GM19328 (cell line): ENCODE measurements around the gene SGTB.

ENCODE experiments used
- ATAC-seq: cut with Tn5 transposase; IDR thresholded peaks from one replicate; pipeline ENCODE4 v1.9.1; 2021; ENCODE audit warnings: mild to moderate bottlenecking, moderate library complexity; ENCODE audit not compliant: unreplicated experiment

The SGTB gene, protein sequence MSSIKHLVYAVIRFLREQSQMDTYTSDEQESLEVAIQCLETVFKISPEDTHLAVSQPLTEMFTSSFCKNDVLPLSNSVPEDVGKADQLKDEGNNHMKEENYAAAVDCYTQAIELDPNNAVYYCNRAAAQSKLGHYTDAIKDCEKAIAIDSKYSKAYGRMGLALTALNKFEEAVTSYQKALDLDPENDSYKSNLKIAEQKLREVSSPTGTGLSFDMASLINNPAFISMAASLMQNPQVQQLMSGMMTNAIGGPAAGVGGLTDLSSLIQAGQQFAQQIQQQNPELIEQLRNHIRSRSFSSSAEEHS

DNA sequence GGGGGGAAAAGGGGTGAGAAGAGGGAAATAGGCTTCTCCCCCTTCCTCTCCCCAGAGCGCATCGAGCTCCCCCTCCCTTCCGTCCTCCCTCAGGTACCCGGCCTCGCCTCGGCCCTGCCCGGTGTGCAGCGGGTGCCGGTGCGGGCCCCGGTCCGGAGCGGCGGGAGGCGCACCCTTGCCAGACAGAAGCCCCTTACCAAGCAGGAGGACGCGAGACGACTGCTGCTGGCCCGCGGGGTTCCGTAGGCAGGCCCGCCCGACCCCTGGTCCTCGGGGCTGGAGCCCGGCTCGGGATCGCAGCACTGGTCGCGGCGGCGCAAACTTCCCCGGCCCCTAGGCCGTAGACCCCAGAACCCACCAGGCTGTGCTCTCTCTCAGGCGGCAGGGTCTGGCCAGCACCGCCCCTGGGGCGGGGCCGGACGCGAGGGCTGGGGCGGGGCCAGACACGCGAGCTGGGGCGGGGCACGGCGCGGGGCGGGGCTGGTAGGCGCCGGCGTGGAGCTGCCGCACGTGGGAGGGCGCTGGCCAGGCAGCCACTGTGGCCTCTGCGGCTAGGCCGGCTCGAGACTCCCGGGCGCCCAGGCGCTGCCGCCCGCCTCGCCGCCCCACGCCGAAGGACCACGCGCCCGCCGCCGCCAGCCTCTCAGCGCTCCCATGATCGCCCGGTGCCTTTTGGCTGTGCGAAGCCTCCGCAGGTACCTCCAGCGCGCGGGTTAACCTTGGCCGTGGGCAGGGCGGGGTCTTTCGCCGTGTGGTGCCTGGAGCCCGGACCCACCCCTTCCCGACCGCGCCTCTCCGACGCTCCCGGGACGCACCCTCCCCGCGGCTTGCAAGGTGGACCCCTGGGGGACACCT lies at the start of gene SGTB, which contains the start of gene NLN:
Gene SGTB (minus strand): TSS at position 390 of the 855 bp plus-strand sequence. CDS start 1,302 bp downstream, outside the sequence.
Gene NLN (plus strand): TSS at position 486 of the 855 bp plus-strand sequence. CDS start 169 bp downstream, at position 655.
- peak; percentile 93 for ATAC-seq

- no peak for ATAC-seq
Measured at GRCh38 chr5:65771266-65771665, 49.4 kb upstream of the SGTB start.

DNA sequence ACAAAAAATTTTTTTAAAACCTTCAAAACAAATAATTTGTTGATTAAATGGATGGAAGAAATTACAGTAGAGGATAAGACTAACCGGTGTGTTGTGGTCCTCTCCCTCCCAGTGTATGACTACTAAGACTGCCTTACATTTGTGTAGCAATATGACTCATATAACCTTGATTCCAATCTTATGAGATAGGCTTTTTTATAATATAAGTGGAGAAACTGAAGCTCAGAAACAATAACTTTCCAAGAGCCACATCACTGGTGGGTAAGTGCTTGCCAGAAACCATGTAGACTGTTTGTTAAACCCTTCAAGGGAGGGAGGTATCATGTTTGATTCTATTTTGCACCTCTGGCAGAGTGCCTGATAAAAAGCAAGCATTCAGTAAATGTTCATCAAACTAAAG lies 47.6 kb upstream of the SGTB start:
- no peak for ATAC-seq

DNA sequence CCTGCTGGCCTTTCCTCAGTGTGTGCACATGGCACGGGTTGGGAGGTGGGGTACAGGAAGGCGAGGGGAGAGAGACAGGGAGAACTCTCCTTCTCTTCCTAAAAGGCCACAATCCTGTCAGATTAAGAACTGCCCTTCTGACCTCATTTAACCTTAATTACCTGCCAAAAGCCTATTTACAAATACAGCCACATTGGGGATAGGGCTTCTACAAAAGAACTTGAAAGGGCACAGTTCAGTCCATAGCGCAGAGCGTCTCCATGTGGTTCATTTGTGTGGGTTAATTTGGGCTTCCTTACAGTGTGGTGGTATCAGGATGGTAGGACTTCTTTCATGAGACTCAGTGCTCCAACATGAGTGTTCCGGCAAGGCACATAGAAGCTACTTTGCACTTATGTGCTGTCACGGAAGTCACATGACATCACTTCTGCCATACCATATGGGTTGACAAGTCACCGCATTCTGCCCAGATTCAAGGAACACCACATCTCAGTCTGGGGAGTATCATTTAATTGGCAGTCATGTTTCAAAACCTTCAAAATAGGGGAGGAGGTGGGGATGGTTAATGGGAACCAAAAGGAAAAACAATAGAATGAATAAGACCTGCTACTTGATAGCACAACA lies 46.9 kb upstream of the SGTB start:
- no peak for ATAC-seq

GRCh38 chr5:65767565-65767964 lies 45.7 kb upstream of the SGTB start:
- no peak for ATAC-seq

GRCh38 chr5:65766781-65767180 lies 44.9 kb upstream of the SGTB start:
- no peak for ATAC-seq

DNA sequence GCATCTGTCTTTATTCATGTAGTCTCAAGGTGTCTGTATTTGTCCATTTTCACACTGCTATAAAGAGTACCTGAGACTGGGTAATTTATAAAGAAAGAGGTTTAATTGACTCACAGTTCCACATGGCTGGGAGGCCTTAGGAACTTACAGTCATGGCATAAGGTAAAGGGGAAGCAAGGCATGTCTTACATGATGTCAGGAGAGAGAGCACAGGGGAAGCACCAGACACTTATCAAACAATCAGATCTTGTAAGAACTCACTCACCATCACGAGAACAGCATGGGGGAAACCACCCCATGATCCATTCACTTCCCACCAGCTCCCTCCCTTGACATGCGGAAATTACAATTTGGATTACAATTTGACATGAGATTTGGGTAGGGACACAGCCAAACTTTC lies 44.3 kb upstream of the SGTB start:
- ATAC-seq: no peak

- ATAC-seq: no peak
Measured at GRCh38 chr5:65765582-65765981, 43.7 kb upstream of the SGTB start.

DNA sequence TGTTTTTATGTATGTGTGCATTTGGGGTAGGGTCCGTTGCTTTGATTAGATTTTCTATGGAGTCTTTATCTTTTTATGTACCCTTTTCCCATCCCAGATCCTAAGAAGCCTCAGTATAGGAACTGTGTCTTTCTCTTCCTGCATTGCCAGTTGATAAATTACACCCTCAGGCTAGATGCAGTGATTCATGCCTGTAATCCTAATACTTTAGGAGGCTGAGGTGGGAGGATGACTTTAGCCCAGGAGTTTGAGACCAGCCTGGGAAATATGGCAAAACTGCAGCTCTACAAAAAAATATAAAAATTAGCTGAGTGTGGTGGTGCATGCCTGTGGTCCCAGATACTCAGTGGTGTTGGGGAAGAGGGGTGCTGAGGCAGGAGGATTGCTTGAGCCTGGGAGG lies 40.3 kb upstream of the SGTB start:
- ATAC-seq: no peak

DNA sequence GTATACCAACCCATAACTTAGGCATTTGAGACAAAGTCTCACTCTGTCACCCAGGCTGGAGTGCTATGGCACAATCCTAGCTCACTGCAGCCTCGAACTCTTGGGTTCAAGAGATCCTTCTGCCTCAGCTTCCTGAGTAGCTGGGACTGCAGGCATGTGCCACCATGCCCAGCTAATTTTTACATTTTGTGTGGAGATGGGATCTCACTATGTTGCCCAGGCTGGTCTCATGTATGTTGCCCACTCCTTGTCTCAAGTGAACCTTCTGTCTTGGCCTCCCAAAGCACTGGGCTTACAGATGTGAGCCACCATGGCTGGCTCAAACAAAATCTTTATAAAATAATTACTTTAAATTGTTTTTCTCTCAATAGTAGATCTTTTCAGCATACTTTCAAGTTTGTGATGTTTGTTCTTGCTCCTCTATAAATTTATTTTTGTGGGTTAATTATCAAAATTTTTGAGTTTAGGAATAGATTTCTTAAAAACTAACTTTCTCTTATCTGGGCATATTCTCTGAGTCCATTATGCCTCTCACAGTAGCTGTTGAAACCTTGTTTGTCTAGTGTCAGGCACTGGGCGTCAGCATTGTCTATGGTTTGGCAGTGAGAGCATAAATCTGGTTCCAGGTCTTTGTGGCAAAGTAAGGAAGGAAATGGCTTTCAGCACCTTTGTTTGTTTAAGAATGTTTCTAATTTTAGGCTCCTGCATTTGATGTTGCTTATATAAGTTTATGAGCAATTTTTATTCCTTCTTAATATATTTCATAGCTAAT lies 38.8 kb upstream of the SGTB start:
- ATAC-seq: no peak

GRCh38 chr5:65758546-65759144 lies 36.7 kb upstream of the SGTB start:
- ATAC-seq: no peak

- no peak for ATAC-seq
Measured at GRCh38 chr5:65753189-65753588, 31.3 kb upstream of the SGTB start.

- no peak for ATAC-seq
Measured at GRCh38 chr5:65750938-65751337, 29.0 kb upstream of the SGTB start.

DNA sequence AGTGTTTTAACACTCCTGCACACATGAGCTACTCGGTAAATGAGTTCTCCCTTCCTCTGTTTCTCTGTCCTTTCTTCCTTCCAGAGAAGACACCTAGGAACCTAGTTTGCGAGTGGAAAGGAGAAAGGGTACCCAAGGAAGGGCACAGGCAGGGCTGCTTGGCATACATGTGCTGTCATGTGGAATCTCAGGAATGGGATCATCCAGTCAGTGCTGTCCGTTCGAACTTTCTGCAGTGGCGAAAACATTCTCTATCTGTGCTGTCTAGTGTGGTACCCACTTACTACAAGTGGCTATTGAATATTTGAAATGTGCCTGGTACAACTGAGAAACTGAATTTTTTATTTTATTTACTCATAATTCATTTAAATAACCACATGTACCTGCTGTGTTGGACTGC lies 28.0 kb upstream of the SGTB start:
- no peak for ATAC-seq

DNA sequence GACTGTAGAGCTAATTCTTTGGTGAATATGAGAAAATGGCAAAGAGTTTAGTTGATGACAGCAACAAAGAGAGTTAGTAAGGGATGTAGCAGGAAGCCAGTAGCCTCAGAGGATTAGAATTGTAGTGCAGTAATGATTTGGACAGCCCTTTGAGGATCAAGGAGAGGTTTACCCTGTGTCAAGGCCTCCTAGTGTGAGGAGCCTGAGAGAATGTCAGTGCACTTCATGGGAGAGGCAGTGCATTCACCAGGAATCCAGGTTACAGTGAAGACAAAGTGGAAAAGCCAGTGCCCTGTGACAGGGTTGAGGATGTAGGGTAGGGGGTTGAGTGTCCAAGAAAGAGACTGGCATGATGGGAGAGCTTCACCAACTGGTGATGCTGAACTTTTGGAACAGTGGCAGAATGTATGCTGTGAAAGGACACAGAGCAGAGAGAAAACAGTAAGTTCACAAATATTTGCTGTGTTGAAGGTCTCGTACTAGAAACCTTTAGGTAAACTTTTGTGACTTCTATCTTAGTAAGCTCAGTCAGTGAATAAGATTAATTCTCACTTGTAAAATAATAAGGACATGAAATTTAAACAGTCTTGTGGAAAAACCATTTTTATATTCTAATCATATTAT lies 27.4 kb upstream of the SGTB start:
- ATAC-seq: no peak

GRCh38 chr5:65742565-65743231 lies 20.8 kb upstream of the SGTB start:
- ATAC-seq: no peak

- ATAC-seq: no peak
Measured at GRCh38 chr5:65739162-65739561, 17.3 kb upstream of the SGTB start.

GRCh38 chr5:65738305-65738704 lies 16.4 kb upstream of the SGTB start:
- ATAC-seq: no peak

DNA sequence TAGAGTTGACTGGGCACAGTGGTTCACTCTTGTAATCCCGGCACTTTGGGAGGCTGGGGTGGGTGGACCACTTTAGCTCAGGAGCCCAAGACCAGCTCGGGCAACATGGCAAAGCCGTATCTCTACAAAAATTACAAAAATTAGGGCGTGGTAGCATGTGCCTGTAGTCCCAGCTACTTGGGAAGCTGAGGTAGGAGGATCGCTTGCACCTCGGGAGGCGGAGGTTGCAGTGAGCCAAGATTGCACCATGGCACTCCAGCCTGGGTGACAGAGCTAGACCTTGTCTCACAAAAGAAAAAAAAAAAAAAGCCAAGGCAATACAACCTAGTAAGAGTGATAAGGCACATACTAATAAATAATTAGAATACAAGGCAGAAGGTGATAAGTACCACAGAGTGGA lies 15.9 kb upstream of the SGTB start:
- no peak for ATAC-seq

DNA sequence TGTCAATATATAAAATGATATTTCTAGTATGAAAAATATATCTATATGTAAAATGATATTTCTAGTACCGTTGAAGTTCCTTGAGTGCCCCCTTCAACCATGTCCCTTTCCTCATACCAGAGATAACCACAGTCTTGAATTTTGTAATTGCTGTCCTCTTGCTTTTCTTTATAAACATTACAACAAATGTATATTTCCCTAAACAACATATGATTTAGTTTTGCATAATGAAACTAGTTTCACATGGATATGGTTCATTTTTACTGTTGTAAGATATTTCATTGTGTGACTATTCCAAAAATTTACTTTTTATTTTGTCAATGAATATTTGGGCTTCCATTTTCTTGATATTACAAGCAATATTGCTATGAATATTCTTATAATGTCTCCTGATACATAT lies 14.1 kb upstream of the SGTB start:
- no peak for ATAC-seq
